ENCODE measurements around the gene HSD11B2.

Gene HSD11B2

DNA sequence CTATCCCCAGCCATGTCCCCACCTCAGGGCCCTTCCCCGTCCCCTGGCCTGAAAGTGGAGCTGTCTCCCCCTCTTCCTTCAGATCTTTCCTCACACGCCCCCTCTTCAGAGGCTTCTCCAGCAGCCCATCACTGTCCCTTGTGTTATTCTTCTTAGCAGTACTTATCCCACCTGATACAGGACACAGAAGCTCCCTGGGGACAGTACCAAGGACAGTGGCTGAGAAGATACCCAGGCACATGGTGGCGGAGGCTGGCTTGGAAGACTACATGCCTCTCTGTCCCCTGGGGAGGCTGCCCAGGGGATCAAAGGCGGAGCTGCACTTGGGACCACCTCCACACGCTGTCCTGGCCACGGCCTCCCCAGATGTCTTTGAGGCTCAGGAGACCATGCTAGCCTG, 23.9 kb downstream of the HSD11B2 start:
- no peak for DNase-seq

DNA sequence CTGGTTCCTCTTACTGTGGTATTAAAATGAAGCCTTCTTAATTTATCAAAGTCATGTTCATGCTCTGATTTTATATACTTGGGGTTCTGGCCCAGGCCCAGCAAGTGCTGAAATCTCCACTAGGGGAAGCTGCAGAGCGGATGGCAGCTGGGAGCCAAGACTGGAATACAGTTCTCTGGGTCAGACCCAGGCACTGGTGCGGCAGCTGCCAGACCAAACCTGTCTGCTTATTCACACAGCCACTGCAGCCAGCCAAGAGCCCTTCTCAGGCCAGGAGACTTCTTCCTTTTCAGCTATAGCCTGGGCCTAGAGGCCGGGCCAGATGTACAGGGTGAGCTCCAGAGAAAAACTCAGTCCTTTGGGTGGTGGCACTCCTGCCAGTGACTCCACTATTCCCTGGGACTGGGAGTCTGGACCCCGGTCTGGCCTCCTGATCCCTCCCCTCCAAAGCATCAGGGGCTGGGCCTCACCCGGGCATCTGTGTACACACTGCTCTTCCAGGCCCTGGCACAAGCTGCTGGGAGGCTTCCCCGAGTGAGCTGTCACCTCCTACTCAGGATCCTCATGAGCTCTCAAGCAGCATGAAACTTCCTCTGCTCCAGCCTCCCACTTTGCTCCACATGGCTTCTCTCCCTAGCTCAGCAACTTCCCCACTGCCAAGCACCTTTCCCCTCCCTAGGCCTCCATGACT, 25.6 kb downstream of the HSD11B2 start:
- DNase-seq: no peak

- no peak for DNase-seq
Observed at GRCh38 chr16:67457611-67458010, 26.7 kb downstream of the HSD11B2 start.

DNA sequence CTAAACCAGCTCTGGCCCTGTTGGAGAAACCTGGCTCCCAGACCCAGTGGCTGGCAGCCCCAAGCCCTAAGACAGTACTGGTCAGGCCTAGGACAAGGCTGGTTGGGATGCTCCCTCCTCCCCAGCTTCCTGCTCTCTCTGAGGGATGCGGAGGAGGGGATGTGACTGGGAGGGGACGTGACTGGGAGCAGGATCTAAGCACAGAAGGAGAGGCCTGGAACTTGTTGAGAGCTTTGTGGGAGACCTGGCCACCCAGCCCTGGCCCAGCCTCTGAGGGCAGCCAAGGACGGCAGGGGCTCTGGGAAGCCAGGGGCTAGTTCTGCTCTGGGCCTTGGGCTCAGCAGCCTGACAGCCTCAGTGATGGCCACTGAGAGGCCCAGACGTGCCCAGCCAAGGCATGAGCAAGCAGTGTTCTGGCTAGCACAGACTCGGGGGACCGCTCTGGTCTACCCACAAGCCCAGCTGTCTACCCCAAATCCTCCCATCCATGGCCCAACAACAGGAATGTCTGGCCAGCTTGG, 27.3 kb downstream of the HSD11B2 start:
- no peak for DNase-seq

GRCh38 chr16:67459066-67459860, 28.3 kb downstream of the HSD11B2 start:
- DNase-seq: no peak

DNA sequence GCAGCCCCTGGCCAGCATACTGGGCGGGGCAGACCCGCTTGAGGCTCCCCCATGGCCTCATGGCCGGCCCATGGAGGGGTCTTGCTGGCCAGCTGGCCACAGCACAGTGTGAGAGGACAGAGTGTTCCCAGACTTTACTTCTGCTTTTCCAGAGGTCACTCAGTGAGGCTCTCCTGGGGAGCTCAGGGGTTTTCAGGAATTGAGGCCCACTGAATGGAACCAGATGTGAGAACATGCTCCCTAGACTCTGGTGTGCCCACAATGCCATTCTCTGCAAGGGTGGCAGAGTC, 28.9 kb downstream of the HSD11B2 start:
- no peak for DNase-seq

- no peak for DNase-seq
Observed at GRCh38 chr16:67460168-67460567, 29.2 kb downstream of the HSD11B2 start.

DNA sequence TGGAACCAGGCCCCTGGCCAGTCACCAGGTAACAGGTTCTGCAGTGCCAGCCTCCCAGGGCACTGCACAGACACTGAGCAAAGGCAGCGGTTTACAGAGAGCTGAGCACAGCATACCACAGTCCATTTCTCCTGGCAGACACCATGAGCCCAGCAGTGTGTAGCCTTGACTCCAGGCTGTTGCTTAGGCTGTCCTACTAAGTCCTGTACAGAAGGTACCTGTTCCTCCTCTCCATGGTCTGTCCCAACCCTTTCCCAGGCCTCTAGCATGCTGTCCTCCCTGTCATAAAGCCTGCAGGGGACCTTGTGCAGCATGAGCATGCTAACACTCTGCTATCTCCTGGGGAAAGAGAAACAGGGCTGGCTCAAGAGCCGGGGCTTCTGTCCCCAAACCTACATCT, 30.0 kb downstream of the HSD11B2 start:
- no peak for DNase-seq

- no peak for DNase-seq
Observed at GRCh38 chr16:67461600-67462278, 30.8 kb downstream of the HSD11B2 start.

DNA sequence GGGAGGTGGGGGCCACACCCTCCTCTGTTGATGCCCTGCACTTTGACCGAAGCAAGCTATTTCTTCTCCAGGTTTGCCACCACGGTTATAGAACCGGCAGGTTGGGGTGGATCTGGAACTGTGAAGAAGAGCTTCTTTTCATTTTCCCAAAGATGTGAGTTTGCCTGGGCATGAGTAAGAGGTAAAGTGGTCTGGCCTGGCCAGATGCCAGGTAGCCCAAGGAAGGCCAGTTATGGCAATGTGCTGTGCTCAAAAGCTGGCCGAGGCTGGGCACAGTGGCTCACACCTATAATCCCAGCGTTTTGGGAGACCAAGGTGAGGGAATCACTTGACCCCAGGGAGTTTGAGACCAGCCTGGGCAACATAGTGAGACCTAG, 31.3 kb downstream of the HSD11B2 start:
- DNase-seq: no peak

DNA sequence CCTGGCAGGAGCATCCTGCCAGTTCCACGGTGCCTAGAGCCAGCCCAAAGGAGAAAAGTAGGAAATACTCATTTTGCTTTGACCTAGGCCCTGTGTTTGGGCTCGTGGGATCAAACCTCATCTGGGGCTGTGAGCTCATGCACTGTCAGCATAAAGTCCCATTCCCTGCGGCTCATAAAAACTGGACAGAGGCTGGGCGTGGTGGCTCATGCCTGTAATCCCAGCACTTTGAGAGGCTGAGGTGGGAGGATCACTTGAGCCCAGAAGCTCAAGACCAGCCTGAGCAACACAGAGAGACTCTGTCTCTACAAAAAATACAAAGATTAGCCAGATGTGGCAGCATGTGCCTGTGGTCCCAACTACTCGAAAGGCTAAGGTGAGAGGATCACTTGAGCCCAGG, 32.1 kb downstream of the HSD11B2 start:
- no peak for DNase-seq

GRCh38 chr16:67463691-67464090, 32.8 kb downstream of the HSD11B2 start:
- no peak for DNase-seq

- DNase-seq: no peak
Observed at GRCh38 chr16:67464565-67464964, 33.6 kb downstream of the HSD11B2 start.

- no peak for DNase-seq
Observed at GRCh38 chr16:67466581-67466980, 35.7 kb downstream of the HSD11B2 start.

DNA sequence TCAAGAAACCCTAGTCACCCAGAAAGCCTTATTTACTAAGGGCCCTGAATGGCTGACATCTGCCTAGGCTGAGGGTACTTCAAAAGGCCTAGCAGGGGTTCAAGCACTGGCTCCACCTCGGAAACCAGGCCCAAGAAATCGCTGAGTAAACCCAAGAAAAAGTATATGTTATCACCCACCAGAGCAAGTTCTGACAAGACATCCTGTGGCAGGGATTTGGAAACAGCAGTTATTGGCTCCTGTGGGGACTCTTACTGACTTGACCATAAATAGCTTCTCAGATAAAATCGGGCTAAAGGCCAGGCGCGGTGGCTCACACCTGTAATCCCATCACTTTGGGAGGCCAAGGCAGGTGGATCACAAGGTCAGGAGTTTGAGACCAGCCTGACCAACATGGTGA, 37.8 kb downstream of the HSD11B2 start:
- DNase-seq: no peak

DNA sequence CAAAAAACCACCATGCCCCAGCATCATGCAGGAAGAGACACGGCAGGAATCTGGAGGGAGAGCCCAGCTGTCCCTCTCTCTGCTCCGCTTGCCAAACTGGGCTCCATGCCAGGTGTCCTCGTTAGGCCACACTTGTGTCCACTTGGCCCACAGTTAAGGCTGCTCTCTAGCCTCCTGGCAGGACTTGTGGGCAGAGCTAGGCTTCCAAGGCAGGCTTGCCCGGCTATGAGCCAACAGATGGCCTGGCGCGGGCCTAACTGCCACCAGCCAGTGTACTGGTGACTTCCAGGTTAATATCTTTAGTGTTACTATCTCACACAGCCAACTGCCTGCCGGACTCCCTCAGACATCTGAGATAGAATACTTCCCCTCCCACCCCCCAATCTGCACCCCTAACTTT, 39.4 kb downstream of the HSD11B2 start:
- no peak for DNase-seq

- DNase-seq: no peak
Observed at GRCh38 chr16:67471758-67472384, 41.0 kb downstream of the HSD11B2 start.

DNA sequence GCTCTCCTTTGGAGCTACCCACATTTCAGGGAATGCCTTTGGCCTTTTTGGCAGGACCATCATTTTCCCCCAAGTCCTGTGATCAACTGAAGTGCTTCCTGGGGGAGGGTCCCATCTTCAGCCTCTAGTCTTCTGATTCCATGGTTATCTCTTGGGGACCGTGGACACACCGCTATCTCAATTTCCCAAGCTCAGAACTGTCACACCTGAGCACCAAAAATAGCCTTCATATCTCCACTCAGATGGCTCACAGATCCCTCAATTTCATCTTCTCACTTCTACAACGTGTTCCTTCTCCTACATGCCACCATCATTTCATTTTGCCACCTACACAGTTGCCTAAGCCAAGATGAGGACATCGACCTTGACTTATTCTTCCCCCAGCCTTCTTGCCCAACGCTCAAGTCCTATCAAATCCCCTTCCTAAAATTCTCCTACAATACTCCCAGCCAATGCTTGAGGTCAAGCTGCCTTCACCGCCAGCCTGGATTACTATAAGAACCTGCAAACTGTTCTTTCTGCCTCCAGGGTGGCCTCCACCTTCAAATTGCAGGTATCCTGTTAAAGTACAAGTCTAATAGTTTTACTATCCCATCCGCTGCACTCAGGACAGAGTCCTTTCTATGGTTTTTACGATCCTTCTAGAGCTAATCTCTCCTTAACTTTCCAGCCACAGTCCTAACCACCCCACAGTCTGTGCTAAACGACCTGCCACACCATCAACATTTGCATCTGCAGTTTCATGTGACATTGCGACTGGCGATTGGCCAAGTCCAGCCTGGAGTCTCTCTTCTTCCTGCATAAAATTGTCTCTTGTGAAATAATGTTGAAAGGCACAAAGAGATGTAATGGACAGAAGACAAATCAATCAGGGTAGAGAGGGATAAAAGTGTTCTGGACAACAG, 43.9 kb downstream of the HSD11B2 start:
- DNase-seq: no peak

DNA sequence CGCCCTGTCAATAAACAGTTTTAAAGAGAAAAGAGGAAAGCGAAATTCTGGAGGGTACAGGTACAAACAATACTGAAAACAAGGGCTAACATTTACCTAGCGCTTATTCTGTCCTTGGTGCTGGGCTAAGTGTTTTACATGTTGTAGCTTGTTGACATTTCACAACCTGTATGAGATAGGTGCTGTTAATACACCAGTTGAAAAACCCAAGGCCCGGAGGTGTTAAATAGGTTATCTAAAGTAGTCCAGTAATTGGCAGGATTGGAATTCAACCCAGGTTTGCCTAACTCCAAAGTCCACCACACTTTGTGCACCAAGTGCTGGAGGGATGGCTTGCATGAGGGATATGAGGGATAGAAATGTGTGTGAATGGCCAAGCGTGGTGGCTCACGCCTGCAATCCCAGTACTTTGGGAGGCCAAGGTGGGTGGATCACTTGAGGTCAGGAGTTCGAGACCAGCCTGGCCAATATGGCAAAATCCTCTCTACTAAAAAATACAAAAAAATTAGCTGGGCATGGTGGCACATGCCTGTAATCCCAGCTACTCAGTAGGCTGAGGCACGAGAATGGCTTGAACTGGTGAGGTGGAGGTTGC, 47.1 kb downstream of the HSD11B2 start:
- DNase-seq: no peak

- peak; percentile 97 for DNase-seq
Observed at GRCh38 chr16:67480833-67481560, 50.1 kb downstream of the HSD11B2 start, which contains the start of gene ATP6V0D1. Gene ATP6V0D1 (minus strand): TSS chr16:67481157. CDS start chr16:67481086, 71 bp downstream.

DNA sequence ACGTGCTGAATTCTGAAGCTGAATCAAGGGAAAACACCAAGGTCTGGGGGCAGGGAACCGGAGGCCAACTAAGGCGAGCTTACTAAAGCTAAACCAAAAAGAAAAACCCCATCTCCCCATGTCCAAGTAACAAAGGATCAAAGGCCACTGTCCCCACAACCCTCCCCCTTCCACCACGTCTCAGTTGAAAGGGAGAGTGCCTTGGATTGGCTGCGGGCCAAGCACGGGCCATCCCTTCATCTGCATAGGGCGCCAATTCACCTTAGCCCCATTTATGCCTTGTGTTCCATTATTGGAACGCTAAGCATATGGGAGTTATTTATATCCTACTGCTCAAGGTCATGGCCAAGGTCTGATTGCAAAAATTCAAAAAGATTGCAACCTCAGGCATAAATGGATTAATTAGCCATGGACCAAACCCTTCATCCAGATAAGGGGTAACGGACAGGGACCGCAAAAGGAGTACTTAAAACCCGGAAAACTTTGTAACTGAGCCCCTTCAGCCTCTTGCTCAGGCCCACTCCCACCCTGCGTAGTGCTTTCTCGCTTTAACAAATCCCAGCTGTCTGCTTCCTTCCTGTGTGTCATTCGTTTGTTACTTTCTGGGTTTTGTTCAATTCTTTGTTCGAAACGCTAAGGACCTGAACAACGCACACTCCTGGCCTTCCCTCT, 50.8 kb downstream of the HSD11B2 start:
- DNase-seq: peak; percentile 33
